ENCODE measurements around the gene TCF4. TPM values are rescaled to one million over a fixed set of nuclear protein-coding genes. Genes with fewer than 3 reads are reported as not detected.

TCF4 gene
- total and polyA plus RNA-seq, 2 experiments from 2014 or later: 77.7 to 89.2 TPM

DNA sequence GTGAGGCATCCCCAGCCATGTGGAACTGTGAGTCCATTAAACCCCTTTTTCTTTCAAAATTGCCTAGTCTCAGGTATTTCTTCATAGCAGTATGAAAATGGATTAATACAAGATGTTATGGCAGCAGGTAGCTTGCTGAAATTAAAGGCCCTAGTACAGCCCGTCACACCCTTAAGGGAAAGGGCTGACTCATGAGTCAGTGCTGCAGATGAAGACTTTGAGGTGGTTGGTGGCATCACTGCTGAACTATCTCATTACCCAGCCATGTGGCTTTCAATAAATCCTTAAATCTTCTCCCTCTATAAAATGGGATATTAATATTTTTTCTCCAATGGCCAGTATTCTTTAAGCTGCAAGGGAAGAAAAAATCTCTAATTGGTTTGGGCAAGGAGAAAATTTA, 402.6 kb downstream of the TCF4 start:
- no peak overlapping the region for H3K4me2 ChIP-seq
- peaks cover 5% of the 10 kb centered on the region; the same call in 1 of the 2 replicates for H3K9me2 ChIP-seq (ENCODE audit: insufficient read depth)
- no peak for TF ChIP-seq POLR2AphosphoS5 (IDR thresholded peaks at IDR 0.05; ENCODE audit: low read depth)
- no peak for TF ChIP-seq ZNF331 (CRISPR knock-in tag; IDR thresholded peaks at IDR 0.05; ENCODE audit: low read depth)
- no peak for TF ChIP-seq STAT1 (IDR thresholded peaks at IDR 0.05; ENCODE audit: unreplicated experiment)
- no peak for TF ChIP-seq NANOG (IDR thresholded peaks at IDR 0.05; ENCODE audit: borderline replicate concordance)
- TF ChIP-seq, protein P1, sequence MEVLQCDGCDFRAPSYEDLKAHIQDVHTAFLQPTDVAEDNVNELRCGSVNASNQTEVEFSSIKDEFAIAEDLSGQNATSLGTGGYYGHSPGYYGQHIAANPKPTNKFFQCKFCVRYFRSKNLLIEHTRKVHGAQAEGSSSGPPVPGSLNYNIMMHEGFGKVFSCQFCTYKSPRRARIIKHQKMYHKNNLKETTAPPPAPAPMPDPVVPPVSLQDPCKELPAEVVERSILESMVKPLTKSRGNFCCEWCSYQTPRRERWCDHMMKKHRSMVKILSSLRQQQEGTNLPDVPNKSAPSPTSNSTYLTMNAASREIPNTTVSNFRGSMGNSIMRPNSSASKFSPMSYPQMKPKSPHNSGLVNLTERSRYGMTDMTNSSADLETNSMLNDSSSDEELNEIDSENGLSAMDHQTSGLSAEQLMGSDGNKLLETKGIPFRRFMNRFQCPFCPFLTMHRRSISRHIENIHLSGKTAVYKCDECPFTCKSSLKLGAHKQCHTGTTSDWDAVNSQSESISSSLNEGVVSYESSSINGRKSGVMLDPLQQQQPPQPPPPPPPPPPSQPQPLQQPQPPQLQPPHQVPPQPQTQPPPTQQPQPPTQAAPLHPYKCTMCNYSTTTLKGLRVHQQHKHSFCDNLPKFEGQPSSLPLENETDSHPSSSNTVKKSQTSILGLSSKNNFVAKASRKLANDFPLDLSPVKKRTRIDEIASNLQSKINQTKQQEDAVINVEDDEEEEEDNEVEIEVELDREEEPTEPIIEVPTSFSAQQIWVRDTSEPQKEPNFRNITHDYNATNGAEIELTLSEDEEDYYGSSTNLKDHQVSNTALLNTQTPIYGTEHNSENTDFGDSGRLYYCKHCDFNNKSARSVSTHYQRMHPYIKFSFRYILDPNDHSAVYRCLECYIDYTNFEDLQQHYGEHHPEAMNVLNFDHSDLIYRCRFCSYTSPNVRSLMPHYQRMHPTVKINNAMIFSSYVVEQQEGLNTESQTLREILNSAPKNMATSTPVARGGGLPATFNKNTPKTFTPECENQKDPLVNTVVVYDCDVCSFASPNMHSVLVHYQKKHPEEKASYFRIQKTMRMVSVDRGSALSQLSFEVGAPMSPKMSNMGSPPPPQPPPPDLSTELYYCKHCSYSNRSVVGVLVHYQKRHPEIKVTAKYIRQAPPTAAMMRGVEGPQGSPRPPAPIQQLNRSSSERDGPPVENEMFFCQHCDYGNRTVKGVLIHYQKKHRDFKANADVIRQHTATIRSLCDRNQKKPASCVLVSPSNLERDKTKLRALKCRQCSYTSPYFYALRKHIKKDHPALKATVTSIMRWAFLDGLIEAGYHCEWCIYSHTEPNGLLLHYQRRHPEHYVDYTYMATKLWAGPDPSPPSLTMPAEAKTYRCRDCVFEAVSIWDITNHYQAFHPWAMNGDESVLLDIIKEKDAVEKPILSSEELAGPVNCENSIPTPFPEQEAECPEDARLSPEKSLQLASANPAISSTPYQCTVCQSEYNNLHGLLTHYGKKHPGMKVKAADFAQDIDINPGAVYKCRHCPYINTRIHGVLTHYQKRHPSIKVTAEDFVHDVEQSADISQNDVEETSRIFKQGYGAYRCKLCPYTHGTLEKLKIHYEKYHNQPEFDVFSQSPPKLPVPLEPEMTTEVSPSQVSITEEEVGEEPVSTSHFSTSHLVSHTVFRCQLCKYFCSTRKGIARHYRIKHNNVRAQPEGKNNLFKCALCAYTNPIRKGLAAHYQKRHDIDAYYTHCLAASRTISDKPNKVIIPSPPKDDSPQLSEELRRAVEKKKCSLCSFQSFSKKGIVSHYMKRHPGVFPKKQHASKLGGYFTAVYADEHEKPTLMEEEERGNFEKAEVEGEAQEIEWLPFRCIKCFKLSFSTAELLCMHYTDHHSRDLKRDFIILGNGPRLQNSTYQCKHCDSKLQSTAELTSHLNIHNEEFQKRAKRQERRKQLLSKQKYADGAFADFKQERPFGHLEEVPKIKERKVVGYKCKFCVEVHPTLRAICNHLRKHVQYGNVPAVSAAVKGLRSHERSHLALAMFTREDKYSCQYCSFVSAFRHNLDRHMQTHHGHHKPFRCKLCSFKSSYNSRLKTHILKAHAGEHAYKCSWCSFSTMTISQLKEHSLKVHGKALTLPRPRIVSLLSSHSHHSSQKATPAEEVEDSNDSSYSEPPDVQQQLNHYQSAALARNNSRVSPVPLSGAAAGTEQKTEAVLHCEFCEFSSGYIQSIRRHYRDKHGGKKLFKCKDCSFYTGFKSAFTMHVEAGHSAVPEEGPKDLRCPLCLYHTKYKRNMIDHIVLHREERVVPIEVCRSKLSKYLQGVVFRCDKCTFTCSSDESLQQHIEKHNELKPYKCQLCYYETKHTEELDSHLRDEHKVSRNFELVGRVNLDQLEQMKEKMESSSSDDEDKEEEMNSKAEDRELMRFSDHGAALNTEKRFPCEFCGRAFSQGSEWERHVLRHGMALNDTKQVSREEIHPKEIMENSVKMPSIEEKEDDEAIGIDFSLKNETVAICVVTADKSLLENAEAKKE (CRISPR knock-in tag; IDR thresholded peaks at IDR 0.05): no peak
- TF ChIP-seq, protein P2, sequence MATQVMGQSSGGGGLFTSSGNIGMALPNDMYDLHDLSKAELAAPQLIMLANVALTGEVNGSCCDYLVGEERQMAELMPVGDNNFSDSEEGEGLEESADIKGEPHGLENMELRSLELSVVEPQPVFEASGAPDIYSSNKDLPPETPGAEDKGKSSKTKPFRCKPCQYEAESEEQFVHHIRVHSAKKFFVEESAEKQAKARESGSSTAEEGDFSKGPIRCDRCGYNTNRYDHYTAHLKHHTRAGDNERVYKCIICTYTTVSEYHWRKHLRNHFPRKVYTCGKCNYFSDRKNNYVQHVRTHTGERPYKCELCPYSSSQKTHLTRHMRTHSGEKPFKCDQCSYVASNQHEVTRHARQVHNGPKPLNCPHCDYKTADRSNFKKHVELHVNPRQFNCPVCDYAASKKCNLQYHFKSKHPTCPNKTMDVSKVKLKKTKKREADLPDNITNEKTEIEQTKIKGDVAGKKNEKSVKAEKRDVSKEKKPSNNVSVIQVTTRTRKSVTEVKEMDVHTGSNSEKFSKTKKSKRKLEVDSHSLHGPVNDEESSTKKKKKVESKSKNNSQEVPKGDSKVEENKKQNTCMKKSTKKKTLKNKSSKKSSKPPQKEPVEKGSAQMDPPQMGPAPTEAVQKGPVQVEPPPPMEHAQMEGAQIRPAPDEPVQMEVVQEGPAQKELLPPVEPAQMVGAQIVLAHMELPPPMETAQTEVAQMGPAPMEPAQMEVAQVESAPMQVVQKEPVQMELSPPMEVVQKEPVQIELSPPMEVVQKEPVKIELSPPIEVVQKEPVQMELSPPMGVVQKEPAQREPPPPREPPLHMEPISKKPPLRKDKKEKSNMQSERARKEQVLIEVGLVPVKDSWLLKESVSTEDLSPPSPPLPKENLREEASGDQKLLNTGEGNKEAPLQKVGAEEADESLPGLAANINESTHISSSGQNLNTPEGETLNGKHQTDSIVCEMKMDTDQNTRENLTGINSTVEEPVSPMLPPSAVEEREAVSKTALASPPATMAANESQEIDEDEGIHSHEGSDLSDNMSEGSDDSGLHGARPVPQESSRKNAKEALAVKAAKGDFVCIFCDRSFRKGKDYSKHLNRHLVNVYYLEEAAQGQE (IDR thresholded peaks at IDR 0.05; ENCODE audit: unreplicated experiment): no peak
- TF ChIP-seq CREB1 (CRISPR knock-in tag; IDR thresholded peaks at IDR 0.05; ENCODE audit: low read depth): no peak
- TF ChIP-seq, protein P3, sequence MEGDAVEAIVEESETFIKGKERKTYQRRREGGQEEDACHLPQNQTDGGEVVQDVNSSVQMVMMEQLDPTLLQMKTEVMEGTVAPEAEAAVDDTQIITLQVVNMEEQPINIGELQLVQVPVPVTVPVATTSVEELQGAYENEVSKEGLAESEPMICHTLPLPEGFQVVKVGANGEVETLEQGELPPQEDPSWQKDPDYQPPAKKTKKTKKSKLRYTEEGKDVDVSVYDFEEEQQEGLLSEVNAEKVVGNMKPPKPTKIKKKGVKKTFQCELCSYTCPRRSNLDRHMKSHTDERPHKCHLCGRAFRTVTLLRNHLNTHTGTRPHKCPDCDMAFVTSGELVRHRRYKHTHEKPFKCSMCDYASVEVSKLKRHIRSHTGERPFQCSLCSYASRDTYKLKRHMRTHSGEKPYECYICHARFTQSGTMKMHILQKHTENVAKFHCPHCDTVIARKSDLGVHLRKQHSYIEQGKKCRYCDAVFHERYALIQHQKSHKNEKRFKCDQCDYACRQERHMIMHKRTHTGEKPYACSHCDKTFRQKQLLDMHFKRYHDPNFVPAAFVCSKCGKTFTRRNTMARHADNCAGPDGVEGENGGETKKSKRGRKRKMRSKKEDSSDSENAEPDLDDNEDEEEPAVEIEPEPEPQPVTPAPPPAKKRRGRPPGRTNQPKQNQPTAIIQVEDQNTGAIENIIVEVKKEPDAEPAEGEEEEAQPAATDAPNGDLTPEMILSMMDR (conservative IDR thresholded peaks at IDR 0.05; ENCODE audit: low read depth in 2 of 2): no peak
- TF ChIP-seq, protein P4, sequence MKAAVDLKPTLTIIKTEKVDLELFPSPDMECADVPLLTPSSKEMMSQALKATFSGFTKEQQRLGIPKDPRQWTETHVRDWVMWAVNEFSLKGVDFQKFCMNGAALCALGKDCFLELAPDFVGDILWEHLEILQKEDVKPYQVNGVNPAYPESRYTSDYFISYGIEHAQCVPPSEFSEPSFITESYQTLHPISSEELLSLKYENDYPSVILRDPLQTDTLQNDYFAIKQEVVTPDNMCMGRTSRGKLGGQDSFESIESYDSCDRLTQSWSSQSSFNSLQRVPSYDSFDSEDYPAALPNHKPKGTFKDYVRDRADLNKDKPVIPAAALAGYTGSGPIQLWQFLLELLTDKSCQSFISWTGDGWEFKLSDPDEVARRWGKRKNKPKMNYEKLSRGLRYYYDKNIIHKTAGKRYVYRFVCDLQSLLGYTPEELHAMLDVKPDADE (IDR thresholded peaks at IDR 0.05): no peak
- TF ChIP-seq EZH2 (IDR thresholded peaks at IDR 0.05; ENCODE audit: low read depth, unreplicated experiment): no peak
- no peak for TF ChIP-seq EZH2phosphoT487 (IDR thresholded peaks at IDR 0.05; ENCODE audit: unreplicated experiment)
- no peak for TF ChIP-seq ZNF114 (CRISPR knock-in tag; IDR thresholded peaks at IDR 0.05)
- TF ChIP-seq JUNB (IDR thresholded peaks at IDR 0.05; ENCODE audit: unreplicated experiment): no peak
- H3K9me3 Mint-ChIP-seq: no peaks in the 10 kb centered on the region
- H3K4me3 Mint-ChIP-seq: no peak overlapping the region
- no peaks in the 10 kb centered on the region for H3K36me3 ChIP-seq (ENCODE audit: insufficient read depth)
- H3K4me3 ChIP-seq: no peak overlapping the region
- no peak overlapping the region for H2AFZ ChIP-seq
- H3K79me2 ChIP-seq (replicated peaks; ENCODE audit: insufficient read depth): no peaks in the 10 kb centered on the region
- H3K27me3 ChIP-seq (ENCODE audit: insufficient read depth): no peaks in the 10 kb centered on the region
- no peak overlapping the region for H3K27ac ChIP-seq (ENCODE audit: low read depth)
- H3K4me1 ChIP-seq (ENCODE audit: insufficient read depth): no peaks in the 10 kb centered on the region
- no peak overlapping the region for H3K27ac Mint-ChIP-seq
- H3K4me1 Mint-ChIP-seq: no peaks in the 10 kb centered on the region; the same call in 2 of the 3 replicates
- no peaks in the 10 kb centered on the region for H3K36me3 Mint-ChIP-seq (ENCODE audit: low read depth)
- ATAC-seq (no peak), DNase-seq (ENCODE audit: low spot score) (no peak)
- H3F3A ChIP-seq (replicated peaks; ENCODE audit: low read depth): no peaks in the 10 kb centered on the region
- no peaks in the 10 kb centered on the region for H4K20me1 ChIP-seq (replicated peaks; ENCODE audit: insufficient read depth)
- H3K27me3 Mint-ChIP-seq (ENCODE audit: insufficient read depth, low read depth, poor library complexity): no peaks in the 10 kb centered on the region

All from GM23338 (cell line).